HG03039 (cell line): Measurements from ENCODE around the gene MAGI1.
"Not testable (repeated sequence)": the region's sequence is repeated elsewhere in the genome, so short reads cannot be mapped to it uniquely, and the experiment has no call there.

ENCODE experiments used
- ATAC-seq: cut with Tn5 transposase; IDR thresholded peaks from one replicate; pipeline ENCODE4 v1.9.1; 2021; ENCODE audit warnings: mild to moderate bottlenecking, moderate library complexity; ENCODE audit not compliant: unreplicated experiment

The MAGI1 gene

DNA sequence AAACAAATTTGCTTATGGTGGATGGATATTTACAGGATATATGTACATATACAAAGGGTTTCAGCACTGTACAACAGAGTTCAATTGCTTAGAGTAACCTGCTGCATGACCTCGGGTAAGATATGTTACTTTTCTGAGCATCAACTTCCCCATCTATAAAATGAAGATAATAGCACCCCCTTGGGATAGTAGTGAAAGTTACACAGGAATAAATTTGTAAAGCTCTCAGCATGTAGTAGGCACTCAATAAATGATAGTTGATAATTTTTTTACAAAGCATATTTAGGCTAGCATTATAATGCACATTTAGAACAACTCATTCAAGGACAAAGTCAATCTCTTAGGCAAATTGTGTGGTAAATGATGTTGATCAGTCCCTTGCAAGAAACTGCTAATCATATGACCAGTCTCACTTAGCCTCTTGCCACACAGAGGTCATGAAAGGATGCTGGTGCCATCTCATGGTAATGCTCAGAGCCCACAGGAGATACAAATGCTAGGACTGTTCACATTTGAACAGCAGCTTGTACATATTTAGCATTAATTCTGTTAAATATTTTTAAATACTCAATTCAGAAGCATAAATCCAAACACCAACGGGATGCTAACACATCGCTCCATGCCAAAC lies 123.9 kb downstream of the MAGI1 start:
- ATAC-seq: no peak

DNA sequence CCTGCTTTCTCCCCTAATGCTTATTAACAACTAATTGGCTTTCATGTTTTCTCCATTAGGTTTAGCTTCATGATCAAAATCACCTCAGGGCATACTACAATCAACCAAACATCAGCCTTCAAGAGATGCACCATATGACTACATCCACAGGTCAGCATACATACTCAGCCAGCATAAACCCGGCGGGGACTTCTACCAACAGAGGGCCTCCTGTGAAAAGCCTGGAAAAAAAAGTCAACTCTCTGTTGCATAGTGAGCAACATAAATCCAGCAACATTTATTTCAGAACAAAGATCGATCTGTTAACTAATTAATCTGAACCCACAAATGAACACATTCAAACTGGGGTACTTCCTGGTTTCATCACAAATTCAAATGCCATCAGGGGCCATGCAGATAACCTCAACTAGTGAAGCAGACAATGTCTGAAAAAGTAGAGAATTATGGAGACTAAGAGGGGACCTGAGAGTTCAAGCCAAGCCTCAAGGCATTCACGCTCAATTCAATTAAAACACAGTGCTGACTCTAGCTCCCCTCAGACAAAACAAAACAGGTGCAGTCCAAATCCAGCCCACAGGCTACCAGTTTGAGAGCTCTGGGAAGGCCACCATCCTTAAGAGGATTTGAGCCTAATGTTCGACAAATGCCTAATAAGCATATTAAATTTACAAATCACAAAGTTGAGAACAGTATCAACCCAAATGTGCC lies 124.5 kb downstream of the MAGI1 start:
- ATAC-seq: no peak

DNA sequence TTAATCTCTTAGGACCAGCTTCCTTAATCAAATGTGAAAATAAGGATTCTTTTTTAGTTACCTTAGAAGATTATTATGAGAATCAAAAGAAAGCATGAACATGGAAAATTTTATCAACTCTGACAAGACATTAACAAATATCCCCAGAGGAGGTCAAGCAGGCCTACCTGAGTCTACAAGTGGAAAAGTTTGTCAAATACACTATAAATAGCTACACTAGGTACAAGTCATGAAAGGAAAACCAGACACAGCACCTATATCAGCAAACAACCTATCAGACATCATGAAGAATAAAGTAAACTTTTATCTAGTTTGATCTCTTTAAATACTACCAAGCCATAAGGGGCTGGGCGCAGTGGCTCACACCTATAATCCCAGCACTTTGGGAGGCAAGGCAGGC lies 126.1 kb downstream of the MAGI1 start:
- ATAC-seq: no peak

GRCh38 chr3:65908588-65908987 lies 130.1 kb downstream of the MAGI1 start:
- no peak for ATAC-seq

DNA sequence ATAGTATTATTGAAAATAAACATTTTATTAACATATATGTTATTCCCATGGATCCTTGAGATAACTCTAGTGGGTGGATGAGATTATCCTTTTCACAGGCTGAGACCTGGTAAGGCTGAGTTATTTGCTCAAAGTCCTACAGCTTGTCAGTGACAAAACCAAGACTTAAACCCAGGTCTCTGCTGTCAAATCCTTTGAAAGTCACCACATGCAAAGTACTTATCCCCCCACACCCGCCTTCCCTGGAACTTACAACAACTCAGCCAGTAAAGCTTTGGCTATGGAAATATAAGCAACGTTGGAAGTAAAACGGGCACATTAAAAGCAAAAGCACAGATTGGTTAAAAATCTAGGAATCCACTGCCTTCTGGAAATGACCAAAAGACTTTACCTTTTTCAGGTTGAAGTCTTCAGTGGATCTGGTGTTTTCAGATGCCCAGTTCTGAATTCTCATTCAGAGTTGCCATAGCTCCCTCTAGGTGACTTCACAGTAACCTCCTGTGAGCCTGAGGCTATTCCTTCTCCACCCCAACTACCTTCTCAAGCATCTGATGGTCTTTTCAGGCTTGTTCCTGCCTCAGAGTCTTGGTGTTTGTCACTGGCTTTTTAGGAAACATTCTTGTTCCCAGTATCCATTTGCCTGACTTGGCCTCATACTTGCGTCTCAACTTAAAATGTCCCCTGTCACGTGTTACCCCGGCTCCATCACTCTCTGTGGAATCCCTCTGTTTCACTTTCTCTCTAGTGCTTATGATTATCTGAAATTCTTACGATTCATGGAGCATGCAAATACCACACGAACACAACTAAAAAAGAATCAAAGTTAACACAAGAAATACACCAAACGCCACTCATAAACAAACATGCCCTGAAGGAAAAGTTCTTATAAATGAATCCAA lies 131.2 kb downstream of the MAGI1 start:
- no peak for ATAC-seq

DNA sequence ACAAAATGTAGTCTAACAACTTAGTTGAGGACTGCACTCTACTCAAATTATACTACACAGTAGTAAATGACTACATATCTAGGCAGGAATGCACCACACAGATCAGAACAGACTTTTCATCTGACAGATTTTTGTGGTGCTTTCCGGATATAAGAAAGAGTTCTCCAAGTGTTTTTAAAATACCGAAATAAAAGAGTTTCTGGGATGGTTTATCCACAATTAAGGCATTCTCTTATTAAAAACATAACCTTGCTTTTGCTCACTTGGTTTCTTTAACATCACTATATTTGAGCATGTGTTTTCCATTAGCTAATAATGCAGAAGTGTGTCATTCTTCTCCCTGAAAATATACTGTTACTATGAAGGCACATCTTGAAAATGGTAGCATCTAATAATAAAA lies 132.9 kb downstream of the MAGI1 start:
- ATAC-seq: no peak

DNA sequence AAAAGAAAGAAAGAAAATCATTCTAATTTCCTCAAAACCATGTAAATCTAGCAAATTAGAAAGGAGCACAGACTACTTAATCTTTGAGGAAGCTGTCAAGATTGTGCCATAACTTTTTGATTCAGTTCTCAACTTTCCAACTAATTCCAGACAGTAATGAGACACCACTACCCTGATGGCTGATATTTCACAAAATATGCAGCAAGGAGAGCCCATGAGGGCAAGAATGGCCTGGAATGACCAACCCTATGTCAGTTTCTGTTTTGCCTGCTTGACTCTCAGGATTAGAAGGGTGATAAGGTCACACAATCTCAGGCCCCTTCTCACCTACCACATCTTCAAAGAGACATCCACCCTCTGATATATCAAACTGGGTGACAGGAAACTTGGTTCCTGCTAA lies 134.7 kb downstream of the MAGI1 start:
- no peak for ATAC-seq

GRCh38 chr3:65902304-65902793 lies 136.4 kb downstream of the MAGI1 start:
- ATAC-seq: no peak

- ATAC-seq: no peak
Observed at GRCh38 chr3:65901226-65901625, 137.5 kb downstream of the MAGI1 start.

DNA sequence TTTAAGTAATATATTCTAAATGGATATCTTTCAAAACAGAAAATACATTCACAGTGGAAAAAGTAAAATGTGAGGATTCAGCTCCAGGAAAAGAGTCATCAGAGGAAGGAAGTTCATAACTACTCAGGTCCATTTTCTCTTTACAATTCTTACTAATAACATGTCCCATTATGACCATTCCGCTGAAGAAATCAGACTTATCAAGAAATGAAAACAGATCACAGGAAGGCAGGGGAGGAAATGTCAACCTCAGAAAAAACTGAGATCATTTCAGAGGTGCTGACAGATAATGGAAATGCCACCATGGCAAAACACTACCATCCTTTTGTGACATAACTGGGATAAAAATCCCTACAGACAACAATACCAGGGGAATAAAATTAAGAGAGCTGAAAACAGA lies 139.5 kb downstream of the MAGI1 start:
- ATAC-seq: no peak

- no peak for ATAC-seq
Observed at GRCh38 chr3:65897766-65898165, 141.0 kb downstream of the MAGI1 start.

DNA sequence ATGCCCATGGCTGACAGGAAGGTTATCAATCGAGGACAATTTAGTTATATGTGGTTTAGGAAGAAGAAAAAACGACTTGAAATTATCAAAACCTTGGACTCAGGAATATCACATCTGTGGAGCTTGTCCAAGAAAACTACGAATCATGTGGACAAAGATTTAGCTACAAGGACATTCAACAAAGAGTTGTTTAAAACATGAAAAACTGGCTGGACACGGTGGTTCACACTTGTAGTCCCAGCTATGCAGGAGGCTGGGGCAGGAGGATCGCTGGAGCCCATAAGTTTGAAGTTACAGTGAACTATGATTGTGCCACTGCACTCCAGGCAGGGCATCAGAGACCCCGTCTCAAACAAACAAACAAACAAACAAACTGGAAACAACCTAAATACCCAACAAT lies 142.4 kb downstream of the MAGI1 start:
- no peak for ATAC-seq

DNA sequence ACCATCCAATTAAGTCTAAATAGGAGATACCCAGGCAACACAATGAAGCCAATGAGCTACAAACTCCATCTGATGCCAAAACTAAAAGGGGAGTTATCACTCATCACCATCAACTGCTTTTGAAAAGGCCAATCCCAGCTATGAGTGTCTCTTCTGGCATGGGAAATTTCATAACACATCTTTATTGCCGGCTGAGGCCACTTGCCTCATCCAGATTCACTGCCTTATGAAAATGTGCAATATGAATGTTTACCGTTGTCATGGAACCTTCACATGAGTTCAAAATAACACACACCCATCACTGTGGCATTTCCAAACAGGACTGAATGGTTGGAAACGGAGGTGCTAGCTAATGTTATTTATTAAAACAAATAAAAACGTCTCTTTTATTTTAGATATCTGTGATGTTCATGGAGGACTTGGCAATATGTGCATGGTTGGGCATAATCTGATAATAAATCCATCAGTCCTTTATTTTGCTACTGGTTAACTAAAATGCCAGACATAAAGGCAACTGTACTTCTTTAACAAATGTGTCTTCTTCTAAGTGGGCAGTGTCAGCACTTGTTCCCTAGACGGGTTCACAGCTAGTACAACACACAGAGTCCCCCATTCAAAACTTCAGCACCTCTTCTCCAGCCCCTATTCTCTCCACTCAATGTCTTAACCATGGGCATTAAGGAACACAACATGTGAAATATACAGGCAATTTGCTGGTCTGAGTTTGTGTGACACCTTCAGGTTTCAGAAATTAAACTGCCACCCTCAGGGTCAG lies 143.9 kb downstream of the MAGI1 start:
- no peak for ATAC-seq

- ATAC-seq: no peak
Observed at GRCh38 chr3:65894126-65894525, 144.6 kb downstream of the MAGI1 start.

- no peak for ATAC-seq
Observed at GRCh38 chr3:65893631-65894030, 145.1 kb downstream of the MAGI1 start.

GRCh38 chr3:65891477-65891876 lies 147.2 kb downstream of the MAGI1 start:
- not testable (repeated sequence) for ATAC-seq

DNA sequence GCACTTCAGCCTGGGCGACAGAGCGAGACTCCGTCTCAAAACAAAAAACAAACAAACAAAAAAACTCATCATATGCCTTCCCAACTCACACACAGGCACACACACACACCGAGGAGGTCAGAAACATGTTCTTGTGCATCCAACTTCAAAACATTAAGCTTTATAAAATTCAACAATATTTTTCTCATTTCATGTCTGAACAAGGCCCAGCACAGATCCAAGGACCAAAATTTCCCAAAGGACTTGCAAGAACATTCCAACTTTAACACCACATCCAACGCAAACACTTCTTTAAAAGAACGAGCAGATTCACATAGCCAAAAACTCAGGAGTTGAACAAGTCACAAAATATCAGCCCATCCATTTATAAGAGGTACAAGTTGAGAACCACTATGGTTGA lies 148.4 kb downstream of the MAGI1 start:
- no peak for ATAC-seq

GRCh38 chr3:65889707-65890099 lies 149.0 kb downstream of the MAGI1 start:
- no peak for ATAC-seq

- no peak for ATAC-seq
Observed at GRCh38 chr3:65888980-65889706, 149.6 kb downstream of the MAGI1 start.

- no peak for ATAC-seq
Observed at GRCh38 chr3:65888196-65888595, 150.5 kb downstream of the MAGI1 start.
